Melanocyte of skin (primary cell): Measurements from ENCODE around the gene BARX2. TPM values are rescaled to one million over a fixed set of nuclear protein-coding genes. Genes with fewer than 3 reads are reported as not detected.

ENCODE experiments used
- total RNA-seq, 2 donors: library from RNA; depleted of rRNA; stranded (reverse); fragments of >200 nt; gene quantifications; 2 replicates each; pipeline ENCODE4 v1.2.3, GENCODE V29; 2012

Gene BARX2, protein sequence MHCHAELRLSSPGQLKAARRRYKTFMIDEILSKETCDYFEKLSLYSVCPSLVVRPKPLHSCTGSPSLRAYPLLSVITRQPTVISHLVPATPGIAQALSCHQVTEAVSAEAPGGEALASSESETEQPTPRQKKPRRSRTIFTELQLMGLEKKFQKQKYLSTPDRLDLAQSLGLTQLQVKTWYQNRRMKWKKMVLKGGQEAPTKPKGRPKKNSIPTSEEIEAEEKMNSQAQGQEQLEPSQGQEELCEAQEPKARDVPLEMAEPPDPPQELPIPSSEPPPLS
- total RNA-seq: not detected

DNA sequence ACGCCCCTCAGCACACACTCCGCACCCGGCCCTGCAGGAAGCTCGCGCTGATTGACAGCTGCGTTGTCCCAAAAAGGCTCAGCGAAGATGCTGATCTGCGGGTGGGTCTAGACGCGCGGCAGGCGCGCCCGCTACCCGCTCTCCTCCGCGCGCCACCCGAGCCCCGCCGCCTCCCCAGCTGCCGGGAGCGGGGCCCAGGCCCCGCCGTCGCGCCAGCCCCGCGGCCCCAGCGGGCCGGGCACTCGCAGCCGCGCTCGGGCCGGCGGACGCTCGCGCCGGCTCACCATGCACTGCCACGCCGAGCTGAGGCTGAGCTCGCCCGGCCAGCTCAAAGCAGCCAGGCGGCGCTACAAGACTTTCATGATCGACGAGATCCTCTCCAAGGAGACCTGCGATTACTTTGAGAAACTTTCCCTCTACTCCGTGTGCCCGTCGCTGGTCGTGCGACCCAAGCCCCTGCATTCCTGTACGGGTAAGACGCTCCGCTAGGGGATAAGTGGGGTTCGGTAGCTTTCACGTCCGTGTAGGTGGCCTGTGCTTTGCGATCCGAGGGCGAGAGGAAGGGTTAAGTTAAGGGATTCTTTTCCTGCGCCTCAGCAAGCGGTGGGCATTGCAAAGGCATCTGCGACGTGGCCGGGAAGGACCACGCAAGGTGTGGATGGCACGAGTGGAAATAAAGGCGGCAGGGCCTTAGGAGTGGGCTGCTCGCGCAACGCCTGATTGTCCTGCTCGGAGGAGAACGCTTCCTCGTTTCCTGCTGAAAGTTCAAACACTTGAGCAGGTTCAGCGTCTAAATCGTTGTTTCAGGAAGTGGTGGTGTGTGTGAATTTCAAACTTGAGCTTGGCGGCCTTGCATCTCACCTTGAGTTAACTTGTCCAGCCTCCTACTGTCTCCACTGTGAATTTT lies at the start of gene BARX2:
TSS of gene BARX2 (plus strand) at position 98 of the 907 bp plus-strand sequence. CDS start at position 286, 188 bp downstream.

Other genes starting within 250 kb of the BARX2 start
- 10 to 100 TPM; 16.3 to 21.0 TPM for gene ARHGAP32, start 183.5 kb upstream of the BARX2 start, total RNA-seq